ENCODE data around the gene MAD1L1. TPM values are rescaled to one million over a fixed set of nuclear protein-coding genes. Genes with fewer than 3 reads are reported as not detected.

MAD1L1 gene
- total RNA-seq, 1 experiment from 2014 or later: 38.5 TPM

DNA sequence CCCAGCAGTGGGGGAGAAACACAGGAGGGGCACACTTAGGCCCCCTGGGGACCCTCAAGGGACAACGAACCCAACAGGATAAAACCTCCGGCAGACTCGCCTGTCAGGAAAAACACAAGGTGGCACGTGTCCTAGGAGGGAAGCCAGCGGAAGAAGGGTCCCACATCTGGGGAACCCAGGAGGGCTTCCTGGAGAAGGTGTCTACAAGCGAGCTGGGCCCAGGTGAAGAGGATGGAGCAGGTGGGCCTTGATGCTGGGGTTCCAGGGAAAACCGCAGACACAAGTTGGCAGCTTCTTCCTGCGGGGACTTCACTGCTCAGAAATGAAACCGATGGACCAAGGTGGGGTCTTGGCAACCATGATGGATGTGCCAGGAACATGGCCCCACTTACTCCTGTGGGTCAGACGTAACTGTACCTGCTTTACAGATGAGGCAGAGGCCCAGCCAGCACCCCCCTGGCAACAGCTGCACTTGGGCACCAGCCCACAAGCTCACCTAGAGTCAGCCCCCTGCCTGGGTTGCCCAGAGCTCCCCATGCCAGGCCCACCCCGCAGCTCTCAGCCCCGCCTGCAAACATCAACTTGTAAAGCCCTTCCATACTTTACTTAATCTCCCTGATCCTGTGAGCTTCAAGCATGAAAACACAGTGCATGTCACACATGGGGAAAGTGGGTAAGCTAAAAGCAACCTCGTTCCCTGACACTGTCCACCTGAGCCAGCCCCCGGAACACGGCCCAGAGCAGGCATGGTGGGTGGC lies 337.7 kb downstream of the MAD1L1 start:
- ChIA-PET CTCF (no interaction called here), RAD21 (ENCODE audit: low non-redundant PET in 1 of 2, low total read pairs in 2 of 2, uncharacterized antibody in 2 of 2, unreplicated experiment in 2 of 2) (no interaction called here), POLR2A (no interaction called here)
- H2AFZ ChIP-seq (ENCODE audit: low read depth, low read length, poor library complexity, severe bottlenecking): no peak overlapping the region
- intact Hi-C loops (cut with micrococcal nuclease): no loop called here
- DNase-seq (ENCODE audit: low read depth, low spot score) (no peak), ATAC-seq (no peak)
- no peaks in the 10 kb centered on the region for H3K27me3 ChIP-seq (ENCODE audit: insufficient read depth, low read length)
- H3K4me2 ChIP-seq (ENCODE audit: low read length): no peak overlapping the region
- no TSS peak for BruUV-seq (replicated peaks)
- no peak overlapping the region for H3K27ac ChIP-seq (ENCODE audit: low read depth, low read length)
- no peaks in the 10 kb centered on the region for H3K4me1 ChIP-seq (ENCODE audit: control insufficient read depth in 1 of 2, insufficient read depth in 2 of 2, low read length in 2 of 2)
- no peak overlapping the region for H3K4me3 ChIP-seq (replicated peaks in 1 of 2; ENCODE audit: low read depth in 1 of 2, low read length in 2 of 2)
- H3K9ac ChIP-seq (ENCODE audit: low read length): no peak overlapping the region
- H3K79me2 ChIP-seq (ENCODE audit: insufficient read depth, low read length): no peaks in the 10 kb centered on the region
- H4K20me1 ChIP-seq (ENCODE audit: insufficient read depth): no peaks in the 10 kb centered on the region
- no peaks in the 10 kb centered on the region for H3K36me3 ChIP-seq (ENCODE audit: control insufficient read depth in 1 of 2, insufficient read depth in 2 of 2, low read length in 2 of 2)
- H3K9me2 ChIP-seq (ENCODE audit: insufficient read depth): no peaks in the 10 kb centered on the region
- H3K9me3 ChIP-seq (ENCODE audit: control insufficient read depth in 1 of 2, insufficient read depth in 1 of 2, low read depth in 1 of 2, low read length in 2 of 2): no peaks in the 10 kb centered on the region
- TF ChIP-seq ZNF274 (IDR thresholded peaks at IDR 0.05; ENCODE audit: low read depth, low read length) (no peak), CBX3 (IDR thresholded peaks at IDR 0.05; ENCODE audit: low read depth) (no peak), POLR2AphosphoS5 (IDR thresholded peaks at IDR 0.05; ENCODE audit: low read depth, low read length) (no peak), JUND (IDR thresholded peaks at IDR 0.05) (no peak), REST (IDR thresholded peaks at IDR 0.05; ENCODE audit: low read depth) (no peak), CEBPB (IDR thresholded peaks at IDR 0.05; ENCODE audit: low read depth) (no peak), TCF7L2 (IDR thresholded peaks at IDR 0.05; ENCODE audit: borderline replicate concordance, extremely low read depth, insufficient read depth, insufficient read length) (no peak)
- TF ChIP-seq, protein P1, sequence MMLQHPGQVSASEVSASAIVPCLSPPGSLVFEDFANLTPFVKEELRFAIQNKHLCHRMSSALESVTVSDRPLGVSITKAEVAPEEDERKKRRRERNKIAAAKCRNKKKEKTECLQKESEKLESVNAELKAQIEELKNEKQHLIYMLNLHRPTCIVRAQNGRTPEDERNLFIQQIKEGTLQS (IDR thresholded peaks at IDR 0.05): no peak
